ENCODE results near the gene BSPH1. TPM values are rescaled to one million over a fixed set of nuclear protein-coding genes. Genes with fewer than 3 reads are reported as not detected.

Gene BSPH1
- total RNA-seq, 2 experiments from 2014 or later: not detected

DNA sequence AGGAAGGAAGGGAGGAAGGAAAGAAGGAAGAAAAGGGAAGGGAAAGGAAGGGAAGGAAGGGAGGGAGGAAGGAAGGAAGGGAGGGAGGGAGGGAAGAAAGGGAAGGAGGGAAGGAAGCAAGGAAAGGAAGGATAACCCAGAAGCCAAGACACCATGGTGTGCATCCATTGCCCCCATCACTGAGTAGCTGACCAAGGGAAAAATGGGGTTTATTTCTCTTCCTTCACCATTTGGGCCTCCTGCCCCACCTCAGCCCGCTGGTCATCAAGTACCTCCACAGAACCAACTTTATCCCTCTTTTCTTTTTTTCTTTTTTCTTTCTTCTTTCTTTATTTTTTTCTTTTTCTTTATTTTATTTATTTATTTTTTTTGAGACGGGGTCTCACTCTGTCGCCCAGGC is 31.5 kb upstream of the BSPH1 start:
- Histone ChIP-seq H3K4me2 (ENCODE audit: low read length) (no peak overlapping the region), H2AFZ (ENCODE audit: low read length) (no peak overlapping the region), H3K79me2 (ENCODE audit: insufficient read depth, low read depth, low read length) (no peaks in the 10 kb centered on the region), H3K36me3 (ENCODE audit: insufficient read depth, low read length) (no peaks in the 10 kb centered on the region), H3K27ac (ENCODE audit: low read depth, low read length, poor library complexity, severe bottlenecking) (no peak overlapping the region), H3K4me1 (ENCODE audit: insufficient read depth, low read length, poor library complexity, severe bottlenecking) (no peaks in the 10 kb centered on the region), H3K9me2 (ENCODE audit: insufficient read depth, low read length) (no peaks in the 10 kb centered on the region), H4K20me1 (ENCODE audit: insufficient read depth, low read length) (no peaks in the 10 kb centered on the region), H3K9me3 (ENCODE audit: low read length) (no peaks in the 10 kb centered on the region), H3K4me3 (ENCODE audit: low read depth, low read length, poor library complexity, severe bottlenecking) (no peak overlapping the region)
- CTCF ChIA-PET (ENCODE audit: unreplicated experiment): no interaction called here
- TF ChIP-seq, protein P1, sequence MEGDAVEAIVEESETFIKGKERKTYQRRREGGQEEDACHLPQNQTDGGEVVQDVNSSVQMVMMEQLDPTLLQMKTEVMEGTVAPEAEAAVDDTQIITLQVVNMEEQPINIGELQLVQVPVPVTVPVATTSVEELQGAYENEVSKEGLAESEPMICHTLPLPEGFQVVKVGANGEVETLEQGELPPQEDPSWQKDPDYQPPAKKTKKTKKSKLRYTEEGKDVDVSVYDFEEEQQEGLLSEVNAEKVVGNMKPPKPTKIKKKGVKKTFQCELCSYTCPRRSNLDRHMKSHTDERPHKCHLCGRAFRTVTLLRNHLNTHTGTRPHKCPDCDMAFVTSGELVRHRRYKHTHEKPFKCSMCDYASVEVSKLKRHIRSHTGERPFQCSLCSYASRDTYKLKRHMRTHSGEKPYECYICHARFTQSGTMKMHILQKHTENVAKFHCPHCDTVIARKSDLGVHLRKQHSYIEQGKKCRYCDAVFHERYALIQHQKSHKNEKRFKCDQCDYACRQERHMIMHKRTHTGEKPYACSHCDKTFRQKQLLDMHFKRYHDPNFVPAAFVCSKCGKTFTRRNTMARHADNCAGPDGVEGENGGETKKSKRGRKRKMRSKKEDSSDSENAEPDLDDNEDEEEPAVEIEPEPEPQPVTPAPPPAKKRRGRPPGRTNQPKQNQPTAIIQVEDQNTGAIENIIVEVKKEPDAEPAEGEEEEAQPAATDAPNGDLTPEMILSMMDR (conservative IDR thresholded peaks at IDR 0.05; ENCODE audit: low read length): no peak
- no peak for TF ChIP-seq EZH2phosphoT487 (IDR thresholded peaks at IDR 0.05; ENCODE audit: borderline replicate concordance, low read depth, low read length)
- BruUV-seq (replicated peaks): no TSS peak
- no peak for DNase-seq (ENCODE audit: low spot score)
- intact Hi-C loops (cut with micrococcal nuclease; ENCODE audit: unreplicated experiment): no loop called here
- POLR2A ChIA-PET: interaction anchor here (0.7 kb wide), 1 partner anchor 180 kb away, joined by 3 read pairs; no protein-coding TSS in a partner anchor

DNA sequence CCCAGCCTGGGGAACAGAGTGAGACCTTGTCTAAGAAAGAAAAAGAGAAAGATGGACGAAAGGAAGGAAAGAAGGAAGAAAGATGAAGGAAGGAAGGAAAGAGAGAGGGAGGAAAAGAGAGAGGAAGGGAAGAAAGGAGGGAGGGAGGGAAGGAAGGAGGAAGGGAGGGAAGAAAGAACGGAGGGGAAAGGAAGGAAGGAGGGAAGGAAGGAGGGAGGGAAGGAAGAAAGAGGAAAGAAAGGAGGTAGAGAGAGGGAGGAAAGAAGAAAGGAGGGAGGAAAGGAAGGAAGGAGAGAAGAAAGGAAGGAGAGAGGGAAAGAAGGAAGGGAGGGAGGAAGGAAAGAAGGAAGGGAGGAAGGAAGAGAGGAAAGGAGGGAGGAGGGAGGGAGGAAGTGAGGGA is 31.0 kb upstream of the BSPH1 start:
- H2AFZ ChIP-seq (ENCODE audit: low read length): no peak overlapping the region
- POLR2A ChIA-PET: interaction anchor here (0.7 kb wide), 1 partner anchor 63 kb away, joined by 3 read pairs; no protein-coding TSS in a partner anchor
- H3K27ac ChIP-seq (ENCODE audit: low read depth, low read length, poor library complexity, severe bottlenecking): no peak overlapping the region
- DNase-seq (ENCODE audit: low spot score): no peak
- TF ChIP-seq EZH2phosphoT487 (IDR thresholded peaks at IDR 0.05; ENCODE audit: borderline replicate concordance, low read depth, low read length): no peak
- TF ChIP-seq, protein P1 (conservative IDR thresholded peaks at IDR 0.05; ENCODE audit: low read length): no peak
- H4K20me1 ChIP-seq (ENCODE audit: insufficient read depth, low read length): no peaks in the 10 kb centered on the region
- H3K4me3 ChIP-seq (ENCODE audit: low read depth, low read length, poor library complexity, severe bottlenecking): no peak overlapping the region
- no peaks in the 10 kb centered on the region for H3K9me3 ChIP-seq (ENCODE audit: low read length)
- H3K9me2 ChIP-seq (ENCODE audit: insufficient read depth, low read length): no peaks in the 10 kb centered on the region
- no peak overlapping the region for H3K4me2 ChIP-seq (ENCODE audit: low read length)
- no peaks in the 10 kb centered on the region for H3K79me2 ChIP-seq (ENCODE audit: insufficient read depth, low read depth, low read length)
- BruUV-seq (replicated peaks): no TSS peak
- no peaks in the 10 kb centered on the region for H3K36me3 ChIP-seq (ENCODE audit: insufficient read depth, low read length)
- H3K4me1 ChIP-seq (ENCODE audit: insufficient read depth, low read length, poor library complexity, severe bottlenecking): no peaks in the 10 kb centered on the region
- CTCF ChIA-PET (ENCODE audit: unreplicated experiment): no interaction called here
- intact Hi-C loops (cut with micrococcal nuclease; ENCODE audit: unreplicated experiment): no loop called here

DNA sequence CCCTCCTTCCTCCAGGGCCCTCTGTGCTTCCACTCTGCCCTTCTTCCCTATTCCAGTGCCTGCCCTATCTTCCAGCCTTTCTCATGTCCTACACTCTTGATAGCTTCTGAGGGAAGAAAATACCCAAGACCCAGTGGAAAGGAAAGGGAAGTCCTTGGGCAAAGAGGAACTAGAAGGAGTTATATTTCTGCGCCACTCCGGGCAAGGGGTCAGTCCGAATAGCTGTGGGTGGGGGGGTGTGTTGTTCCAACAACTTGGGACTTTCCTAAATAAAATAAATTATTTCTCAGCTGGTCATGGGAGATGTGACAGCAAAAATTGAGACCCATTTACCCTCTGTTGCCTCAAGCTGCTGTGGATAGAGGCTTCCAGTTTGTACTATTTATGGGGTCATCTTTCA is 28.7 kb upstream of the BSPH1 start:
- CTCF ChIA-PET (ENCODE audit: unreplicated experiment): no interaction called here
- POLR2A ChIA-PET: interaction anchor here (0.7 kb wide), 1 partner anchor 14 kb away, joined by 4 read pairs; no protein-coding TSS in a partner anchor
- intact Hi-C loops (cut with micrococcal nuclease; ENCODE audit: unreplicated experiment): no loop called here
- H4K20me1 ChIP-seq (ENCODE audit: insufficient read depth, low read length): no peaks in the 10 kb centered on the region
- H3K27ac ChIP-seq (ENCODE audit: low read depth, low read length, poor library complexity, severe bottlenecking): no peak overlapping the region
- no peaks in the 10 kb centered on the region for H3K4me1 ChIP-seq (ENCODE audit: insufficient read depth, low read length, poor library complexity, severe bottlenecking)
- BruUV-seq (replicated peaks): no TSS peak
- no peaks in the 10 kb centered on the region for H3K9me2 ChIP-seq (ENCODE audit: insufficient read depth, low read length)
- H3K79me2 ChIP-seq (ENCODE audit: insufficient read depth, low read depth, low read length): no peaks in the 10 kb centered on the region
- DNase-seq (ENCODE audit: low spot score): no peak
- no peak overlapping the region for H3K4me3 ChIP-seq (ENCODE audit: low read depth, low read length, poor library complexity, severe bottlenecking)
- no peak overlapping the region for H2AFZ ChIP-seq (ENCODE audit: low read length)
- H3K4me2 ChIP-seq (ENCODE audit: low read length): no peak overlapping the region
- TF ChIP-seq EZH2phosphoT487 (IDR thresholded peaks at IDR 0.05; ENCODE audit: borderline replicate concordance, low read depth, low read length): no peak
- TF ChIP-seq, protein P1 (conservative IDR thresholded peaks at IDR 0.05; ENCODE audit: low read length): no peak
- H3K9me3 ChIP-seq (ENCODE audit: low read length): no peaks in the 10 kb centered on the region
- no peaks in the 10 kb centered on the region for H3K36me3 ChIP-seq (ENCODE audit: insufficient read depth, low read length)
